H54 (cell line): ENCODE results near the gene SLC12A7.

Experiments used
- DNase-seq: peaks from one replicate; pipeline ENCODE4 v3.0.0; 2011; ENCODE audit warnings: low spot score, mixed read lengths; ENCODE audit not compliant: insufficient read length
- FAIRE-seq: peaks from 3 replicates; lab custom pipeline; 2011; peaks lifted over from hg19 to GRCh38; lab: Jason Lieb, UNC
- POLR2A ChIP-seq: IDR thresholded peaks from 2 replicates; pipeline ENCODE4 v1.6.1; 2011; ENCODE audit warnings: low read depth, mild to moderate bottlenecking, low read length

The SLC12A7 gene

GRCh38 chr5:1095990-1096363 is 15.9 kb downstream of the SLC12A7 start:
- no peak for TF ChIP-seq POLR2A
- DNase-seq (no peak), FAIRE-seq (no peak)

GRCh38 chr5:1095302-1095989 is 16.4 kb downstream of the SLC12A7 start:
- DNase-seq (no peak), FAIRE-seq (no peak)
- TF ChIP-seq POLR2A, result no peak

DNA sequence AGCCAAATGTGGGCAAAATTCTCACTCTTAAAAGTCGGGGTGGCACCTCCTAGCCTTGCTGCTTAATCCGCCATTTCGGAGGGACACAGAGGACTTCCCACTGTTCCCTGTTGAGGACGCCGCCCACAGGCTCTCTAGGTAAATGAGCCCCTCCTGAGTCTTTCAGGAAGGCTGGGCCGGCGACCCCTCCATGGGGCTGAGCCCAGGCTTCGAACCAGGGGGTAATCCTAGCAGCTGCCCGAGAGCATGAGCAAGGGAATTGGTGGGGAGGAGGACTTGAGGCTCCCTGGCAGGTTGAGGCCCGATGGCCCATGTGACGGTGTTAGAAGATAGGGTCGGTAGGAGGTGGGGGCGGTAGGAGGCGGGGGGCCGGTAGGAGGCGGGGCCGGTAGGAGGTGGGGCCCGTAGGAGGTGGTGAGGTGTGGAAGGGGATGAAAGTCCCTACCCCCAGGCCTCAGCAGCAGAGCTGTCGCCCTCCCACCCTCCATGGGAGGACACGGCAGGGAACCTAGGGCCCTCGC is 17.1 kb downstream of the SLC12A7 start:
- no peak for FAIRE-seq

DNA sequence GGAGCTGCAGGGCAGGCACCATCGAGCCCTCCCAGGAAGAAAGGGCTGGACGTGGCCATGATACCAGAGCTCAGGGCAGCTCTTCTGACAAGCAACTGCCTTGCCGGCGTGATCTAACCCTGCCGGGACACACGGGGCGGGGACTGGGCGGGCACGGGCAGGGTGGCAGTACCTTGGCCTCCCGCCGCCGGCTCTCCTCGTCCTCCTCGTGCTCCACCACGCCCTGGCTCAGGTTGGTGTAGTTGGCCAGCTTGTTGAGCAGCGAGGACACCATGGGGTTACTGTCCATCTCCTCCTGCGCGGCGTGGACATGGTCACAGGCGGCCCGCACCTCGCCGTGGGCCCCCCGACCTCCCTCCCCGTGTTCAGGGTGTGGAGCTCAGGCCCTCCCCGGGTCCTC is 18.5 kb downstream of the SLC12A7 start:
- FAIRE-seq, result no peak
- no peak for TF ChIP-seq POLR2A
- no peak for DNase-seq

More for the DNA sequence above, 17.1 kb downstream of the SLC12A7 start:
- TF ChIP-seq POLR2A, result no peak
- no peak for DNase-seq

DNA sequence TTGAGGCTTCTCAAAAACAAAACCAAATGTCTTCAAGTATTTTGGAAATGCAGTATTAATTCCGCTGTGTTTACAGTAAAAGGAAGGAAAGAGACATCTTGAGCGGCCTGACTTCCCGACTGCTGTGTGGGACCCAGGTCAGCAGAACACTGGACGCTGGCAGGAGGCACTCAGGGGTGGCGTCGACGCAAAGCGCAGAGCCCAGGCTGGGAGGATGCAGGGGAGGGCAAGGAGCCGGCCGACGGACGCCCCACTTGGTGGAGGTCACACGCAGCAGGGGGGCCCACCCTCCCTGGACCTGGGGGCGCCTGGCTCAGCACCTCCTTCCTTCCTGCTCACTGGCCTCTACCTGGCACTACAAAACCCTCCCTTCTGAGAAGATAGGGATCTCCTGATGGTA is 19.7 kb downstream of the SLC12A7 start:
- FAIRE-seq, result no peak
- no peak for TF ChIP-seq POLR2A
- no peak for DNase-seq

DNA sequence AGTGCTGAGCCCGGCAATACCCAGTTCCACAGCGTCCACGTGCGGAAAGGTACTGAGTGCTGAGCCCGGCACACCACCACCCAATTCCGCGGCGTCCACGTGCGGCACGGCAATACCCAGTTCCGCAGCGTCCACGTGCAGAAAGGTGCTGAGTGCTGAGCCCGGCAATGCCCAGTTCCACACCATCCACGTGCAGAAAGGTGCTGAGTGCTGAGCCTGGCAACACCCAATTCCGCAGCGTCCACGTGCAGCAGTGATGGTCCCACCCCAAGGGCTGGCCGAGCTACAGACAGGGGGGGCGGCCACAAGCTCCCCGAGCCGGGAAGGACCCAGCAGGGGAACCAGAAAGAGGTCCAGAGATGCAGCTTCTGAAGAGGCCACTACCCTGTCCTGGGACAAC is 20.2 kb downstream of the SLC12A7 start:
- DNase-seq (no peak), FAIRE-seq (no peak)
- no peak for TF ChIP-seq POLR2A

- DNase-seq (no peak), FAIRE-seq (no peak)
- no peak for TF ChIP-seq POLR2A
Observed at GRCh38 chr5:1090538-1090937, 21.3 kb downstream of the SLC12A7 start.

GRCh38 chr5:1089621-1090040 is 22.2 kb downstream of the SLC12A7 start:
- no peak for FAIRE-seq

DNA sequence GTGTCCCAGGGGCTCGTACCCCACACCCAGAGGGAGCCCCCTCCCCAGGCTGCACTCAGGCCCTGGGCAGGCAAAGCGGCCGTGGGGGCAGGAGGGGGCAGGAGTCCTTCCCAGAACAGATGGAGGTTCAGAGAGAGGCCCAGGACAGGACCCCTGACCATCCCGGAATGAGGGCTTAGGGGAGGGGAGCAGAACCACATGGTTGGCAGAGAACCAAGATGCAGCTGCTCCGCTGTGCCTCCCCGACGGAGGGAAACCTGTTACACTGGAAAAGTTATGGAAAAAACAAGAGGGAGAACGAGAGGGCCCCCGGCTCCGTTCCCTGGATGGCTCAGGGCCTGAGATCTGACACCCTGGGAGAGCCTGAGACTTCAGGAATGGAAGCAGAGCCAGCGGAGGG is 22.7 kb downstream of the SLC12A7 start:
- DNase-seq (no peak), FAIRE-seq (no peak)
- no peak for TF ChIP-seq POLR2A

More at GRCh38 chr5:1089621-1090040, 22.2 kb downstream of the SLC12A7 start:
- no peak for DNase-seq
- no peak for TF ChIP-seq POLR2A

GRCh38 chr5:1088726-1089125 is 23.1 kb downstream of the SLC12A7 start:
- no peak for TF ChIP-seq POLR2A
- no peak for FAIRE-seq
- DNase-seq, result no peak

DNA sequence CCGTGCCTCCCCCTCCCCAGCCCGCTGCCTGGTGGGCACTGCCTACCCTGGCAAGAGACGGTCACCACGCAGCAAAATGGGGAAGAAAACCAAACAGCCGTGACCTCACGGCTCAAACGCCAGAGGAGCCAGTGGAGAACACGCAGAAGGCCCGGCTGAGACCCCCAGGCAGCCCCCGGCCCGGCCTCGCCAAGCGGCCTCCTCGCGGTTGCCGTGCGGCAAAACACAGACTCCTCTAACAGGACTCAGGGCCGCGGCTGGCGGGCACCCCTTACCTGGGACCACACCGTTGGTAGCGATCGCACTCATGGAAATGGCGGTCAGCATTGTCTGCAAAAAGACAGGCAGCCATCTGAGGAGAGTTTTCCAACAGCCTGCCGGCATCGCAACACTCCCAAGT is 23.8 kb downstream of the SLC12A7 start:
- DNase-seq (no peak), FAIRE-seq (no peak)
- TF ChIP-seq POLR2A, result no peak

GRCh38 chr5:1087428-1087827 is 24.4 kb downstream of the SLC12A7 start:
- no peak for TF ChIP-seq POLR2A
- FAIRE-seq (no peak), DNase-seq (no peak)

GRCh38 chr5:1086871-1087270 is 25.0 kb downstream of the SLC12A7 start:
- FAIRE-seq (no peak), DNase-seq (no peak)
- TF ChIP-seq POLR2A, result no peak

DNA sequence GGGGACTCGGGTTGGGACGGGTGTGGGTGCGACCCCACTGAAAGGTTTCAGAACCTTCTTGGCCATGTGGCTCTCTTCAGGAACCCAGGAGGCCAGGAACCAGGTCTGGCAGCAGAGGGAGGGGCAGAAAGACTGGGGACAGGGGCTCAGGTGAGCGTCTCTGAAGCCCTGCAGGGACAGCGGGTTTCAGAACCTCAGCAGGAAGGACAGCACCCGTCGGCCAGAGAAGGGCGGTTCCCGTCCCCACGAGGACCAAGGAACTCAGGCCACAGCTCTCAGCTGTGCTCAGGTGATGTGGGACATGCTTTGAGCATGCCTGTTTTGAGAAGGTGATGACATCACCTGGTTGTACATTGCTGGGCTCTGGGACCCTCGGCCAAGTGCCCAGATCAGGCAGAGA is 25.7 kb downstream of the SLC12A7 start:
- FAIRE-seq (no peak), DNase-seq (no peak)
- no peak for TF ChIP-seq POLR2A

DNA sequence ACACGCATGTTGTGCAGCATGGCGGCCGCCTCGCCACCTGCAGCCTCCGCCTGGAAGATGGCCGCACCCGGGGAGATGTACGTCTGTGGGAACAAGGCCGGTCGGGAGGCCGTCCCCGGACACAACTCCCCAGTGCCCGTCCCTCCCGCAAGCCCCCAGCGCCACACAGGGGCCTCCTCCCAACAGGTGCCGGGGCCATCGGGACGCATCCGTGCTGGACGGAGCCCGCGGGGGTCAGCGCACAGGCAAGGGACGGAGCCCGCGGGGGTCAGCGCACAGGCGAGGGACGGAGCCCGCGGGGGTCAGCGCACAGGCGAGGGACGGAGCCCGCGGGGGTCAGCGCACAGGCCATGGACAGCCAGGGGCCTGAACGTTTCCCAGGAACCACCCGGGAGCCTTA is 26.5 kb downstream of the SLC12A7 start:
- no peak for TF ChIP-seq POLR2A
- DNase-seq, result no peak
- FAIRE-seq, result no peak
